HepG2 (cell line): Measurements from ENCODE around the gene IRGQ. TPM values are rescaled to one million over a fixed set of nuclear protein-coding genes. Genes with fewer than 3 reads are reported as not detected.

Experiments
- ATAC-seq: fragments of 200-7000 bp; cut with Tn5 transposase; 3 replicates; pipeline ENCODE4 v1.9.1; 2020; ENCODE audit warnings: mild to moderate bottlenecking, moderate library complexity
- BruUV-seq: library from RNA; stranded (reverse); fragments of 400-500 nt; replicated peaks from 2 replicates; lab custom pipeline; 2021; lab: Mats Ljungman, UMichigan
- CTCF ChIA-PET: fragments of 300-600 bp; formaldehyde crosslinking; extraction: SDS; loops from one replicate; lab custom pipeline; 2021; ENCODE audit warnings: low total read pairs, inconsistent platforms, low intra/inter-chr PET ratio; lab: Yijun Ruan, JAX
- POLR2A ChIA-PET: fragments of 350-600 bp; sonication (Branson Sonifier 250); formaldehyde crosslinking; loops from one replicate; lab custom pipeline; 2020; ENCODE audit warnings: antibody characterized with exemption, inconsistent platforms; lab: Yijun Ruan, JAX
- DNase-seq: peaks from one replicate; pipeline ENCODE4 v3.0.0-alpha.2; 2015; ENCODE audit warnings: low spot score
- FAIRE-seq: peaks from 3 replicates; lab custom pipeline; 2011; peaks lifted over from hg19 to GRCh38; lab: Jason Lieb, UNC
- H2AFZ ChIP-seq: one replicate; pipeline ENCODE4 v1.6.1; 2011; ENCODE audit warnings: low read length, inconsistent platforms
- H3K27ac ChIP-seq: fragments of 300-600 bp; 3 replicates; pipeline ENCODE4 v1.8.0; 2011; ENCODE audit warnings: mixed run types, mild to moderate bottlenecking, mixed read lengths, low read length, inconsistent platforms; ENCODE audit not compliant: insufficient read depth; ENCODE audit errors: extremely low read length
- H3K27me3 ChIP-seq, 2 experiments: fragments of 200-600 bp in 1 of 2; 2 replicates in 1 of 2; 3 replicates in 1 of 2; pipeline versions ENCODE4 v1.6.0 to v1.8.0; 2011; ENCODE audit warnings: low read length in 2 of 2, mild to moderate bottlenecking in 2 of 2, moderate library complexity in 2 of 2, inconsistent platforms in 1 of 2; ENCODE audit not compliant: insufficient read depth in 2 of 2, control insufficient read depth in 1 of 2
- H3K36me3 ChIP-seq, 2 experiments: fragments of 200-600 bp in 1 of 2; replicated peaks in 1 of 2; 2 replicates in 1 of 2; 3 replicates in 1 of 2; pipeline versions ENCODE4 v1.5.1 to v1.8.0; 2011; ENCODE audit warnings: low read length in 2 of 2, inconsistent platforms in 1 of 2; ENCODE audit not compliant: insufficient read depth in 2 of 2, control insufficient read depth in 1 of 2
- H3K4me1 ChIP-seq: 2 replicates; pipeline ENCODE4 v1.5.1; 2012; ENCODE audit warnings: low read length, inconsistent platforms; ENCODE audit not compliant: insufficient read depth
- H3K4me2 ChIP-seq: 2 replicates; pipeline ENCODE4 v1.6.0; 2011; ENCODE audit warnings: low read depth, low read length, inconsistent platforms
- H3K4me3 ChIP-seq, 3 experiments: fragments of 200-600 bp in 1 of 3; sonication (generic), shearing (Covaris generic) in 1 of 3; replicated peaks in 1 of 3; 2 replicates each; pipeline ENCODE4 v1.5.1; 2011 to 2016; ENCODE audit warnings: low read length in 3 of 3, inconsistent platforms in 2 of 3, low read depth in 2 of 3, mild to moderate bottlenecking in 2 of 3, control low read depth in 1 of 3, mixed read lengths in 1 of 3; ENCODE audit not compliant: insufficient read depth in 1 of 3
- H3K79me2 ChIP-seq: one replicate; pipeline ENCODE4 v1.6.1; 2011; ENCODE audit warnings: low read length, inconsistent platforms; ENCODE audit not compliant: insufficient read depth
- H3K9ac ChIP-seq: 2 replicates; pipeline ENCODE4 v1.6.0; 2011; ENCODE audit warnings: mild to moderate bottlenecking, low read depth, low read length, inconsistent platforms; ENCODE audit not compliant: insufficient read depth
- H3K9me3 ChIP-seq: 2 replicates; pipeline ENCODE4 v1.5.1; 2012; ENCODE audit warnings: mild to moderate bottlenecking, low read length
- H4K20me1 ChIP-seq: 2 replicates; pipeline ENCODE4 v1.6.0; 2011; ENCODE audit warnings: inconsistent platforms, mild to moderate bottlenecking, low read length, moderate library complexity; ENCODE audit not compliant: insufficient read depth
- ELF3 ChIP-seq: IDR thresholded peaks from 2 replicates; pipeline ENCODE4 v1.6.1; 2016; ENCODE audit warnings: missing genetic modification reagents, missing compliant biosample characterization
- POLR2AphosphoS5 ChIP-seq: IDR thresholded peaks from 2 replicates; pipeline ENCODE4 v1.6.1; 2012; ENCODE audit warnings: low read depth, low read length
- RNF2 ChIP-seq: fragments of 450-650 bp; conservative IDR thresholded peaks from 2 replicates; pipeline ENCODE4 v1.6.1; 2016; ENCODE audit warnings: low read depth
- TRIM22 ChIP-seq: fragments of 450-650 bp; IDR thresholded peaks from 2 replicates; pipeline ENCODE4 v1.6.1; 2017
- ZFP91 ChIP-seq: sonication (generic); formaldehyde crosslinking; IDR thresholded peaks from 2 replicates; pipeline ENCODE4 v1.9.0; 2022; ENCODE audit warnings: missing genetic modification reagents, mild to moderate bottlenecking, borderline replicate concordance
- ZNF574 ChIP-seq: sonication (generic); formaldehyde crosslinking; IDR thresholded peaks from 2 replicates; pipeline ENCODE4 v1.4.0; 2020; ENCODE audit warnings: missing genetic modification reagents
- ZNF772 ChIP-seq: sonication (generic); formaldehyde crosslinking; IDR thresholded peaks from 2 replicates; pipeline ENCODE4 v1.5.0; 2020; ENCODE audit warnings: mild to moderate bottlenecking, missing genetic modification reagents
- ZNF773 ChIP-seq: sonication (generic); formaldehyde crosslinking; IDR thresholded peaks from 2 replicates; pipeline ENCODE4 v1.4.0; 2020; ENCODE audit warnings: missing genetic modification reagents, borderline replicate concordance
- WGBS: methylation state at CpG from one replicate; pipeline ENCODE4 v1.1.6; 2017; ENCODE audit warnings: low lambda C conversion rate; 5-methylcytosine and 5-hydroxymethylcytosine counted together
- in situ Hi-C: cut with HindIII; loops from 2 replicates; pipeline ENCODE4 v1.10.0; 2017; ENCODE audit warnings: low pct_unique_long_range_greater_than_20kb; ENCODE audit not compliant: extremely low pct_ligation_motif_present
- intact Hi-C: fragments of 100-400 bp; cut with micrococcal nuclease; formaldehyde crosslinking; loops from one replicate; pipeline ENCODE4 v1.10.0; 2022; ENCODE audit not compliant: unreplicated experiment
- polyA plus RNA-seq, 8 experiments: library from polyadenylated mRNA; depleted of rRNA in 3 of 8; stranded (reverse) in 7 of 8; unstranded in 1 of 8; fragments of >200 nt; fragmentation: Illumina TruSeq in 4 of 8; extraction: Trizol in 4 of 8; gene quantifications; 2 replicates each; pipeline versions ENCODE4 v1.2.1 to v1.2.3, GENCODE V29; 2011 to 2016; ENCODE audit warnings: low read depth in 4 of 8, missing spikeins in 1 of 8, mixed read lengths in 1 of 8; ENCODE audit not compliant: insufficient read depth in 1 of 8
- total RNA-seq, 5 experiments: library from RNA; depleted of rRNA; stranded (reverse); fragments of >200 nt; fragmentation: Illumina TruSeq; extraction: Trizol; gene quantifications; 2 replicates each; pipeline ENCODE4 v1.2.3, GENCODE V29; 2016; ENCODE audit warnings: low read depth in 1 of 5

Gene IRGQ
- total and polyA plus RNA-seq, 2 of the 13 experiments (the other 11 are each of a cell fraction or from before 2014, with no cell fraction given) = 11.6 to 12.4 TPM

GRCh38 chr19:43634506-43634871 lies 38.6 kb upstream of the IRGQ start:
- CTCF ChIA-PET = no interaction called here
- intact Hi-C loops = loop anchor here (2.0 kb wide), 1 partner anchor 16 kb away; the partner anchor contains the start of gene ZNF428
- DNase-seq = no peak
- no peak for FAIRE-seq
- no peak overlapping the region for H2AFZ ChIP-seq
- no peaks in the 10 kb centered on the region for H3K27me3 ChIP-seq
- in situ Hi-C loops = no loop called here
- no peaks in the 10 kb centered on the region for H3K9me3 ChIP-seq
- H3K9ac ChIP-seq = peak overlapping the region; percentile 87
- peak overlapping the region; percentile 92 for H3K4me2 ChIP-seq
- 24% methylated on average over 4 of the region's 5 CpGs for WGBS
- no peaks in the 10 kb centered on the region for H3K79me2 ChIP-seq
- POLR2A ChIA-PET = interaction anchor here (0.6 to 2.3 kb wide), 6 partner anchors 10 to 171 kb away, joined by 3 to 20 read pairs (median 6); partner anchors contain the start of genes IRGQ and ZNF576
- H3K27ac ChIP-seq = peak overlapping the region; percentile 90
- H3K36me3 ChIP-seq = no peaks in the 10 kb centered on the region
- peaks cover 57% of the 10 kb centered on the region for H3K4me1 ChIP-seq
- TF ChIP-seq POLR2AphosphoS5 = no peak
- TF ChIP-seq ZNF772 = 0 out of 2 replicates have a peak, but pooled peaks have one; percentile 20
- 0 out of 2 replicates have a peak, but pooled peaks have one; percentile 1 for TF ChIP-seq ZNF574
- TF ChIP-seq ZNF773 (CRISPR knock-in tag) = no peak
- TF ChIP-seq TRIM22 = no peak
- TF ChIP-seq ZFP91 = peak; percentile 95
- TF ChIP-seq RNF2 = no peak
- TF ChIP-seq ELF3 (CRISPR knock-in tag) = no peak
- peak overlapping the region; percentile 61 to 76 (median 67) for H3K4me3 ChIP-seq
- peak; percentile 56 for ATAC-seq
- H4K20me1 ChIP-seq = no peaks in the 10 kb centered on the region
- BruUV-seq = TSS peak; percentile 40
